HG03135 (cell line): ENCODE results near the gene ACTR2.

Experiments used
- ATAC-seq: cut with Tn5 transposase; IDR thresholded peaks from one replicate; pipeline ENCODE4 v1.9.1; 2021; ENCODE audit warnings: mild to moderate bottlenecking, moderate library complexity; ENCODE audit not compliant: unreplicated experiment

The ACTR2 gene

DNA sequence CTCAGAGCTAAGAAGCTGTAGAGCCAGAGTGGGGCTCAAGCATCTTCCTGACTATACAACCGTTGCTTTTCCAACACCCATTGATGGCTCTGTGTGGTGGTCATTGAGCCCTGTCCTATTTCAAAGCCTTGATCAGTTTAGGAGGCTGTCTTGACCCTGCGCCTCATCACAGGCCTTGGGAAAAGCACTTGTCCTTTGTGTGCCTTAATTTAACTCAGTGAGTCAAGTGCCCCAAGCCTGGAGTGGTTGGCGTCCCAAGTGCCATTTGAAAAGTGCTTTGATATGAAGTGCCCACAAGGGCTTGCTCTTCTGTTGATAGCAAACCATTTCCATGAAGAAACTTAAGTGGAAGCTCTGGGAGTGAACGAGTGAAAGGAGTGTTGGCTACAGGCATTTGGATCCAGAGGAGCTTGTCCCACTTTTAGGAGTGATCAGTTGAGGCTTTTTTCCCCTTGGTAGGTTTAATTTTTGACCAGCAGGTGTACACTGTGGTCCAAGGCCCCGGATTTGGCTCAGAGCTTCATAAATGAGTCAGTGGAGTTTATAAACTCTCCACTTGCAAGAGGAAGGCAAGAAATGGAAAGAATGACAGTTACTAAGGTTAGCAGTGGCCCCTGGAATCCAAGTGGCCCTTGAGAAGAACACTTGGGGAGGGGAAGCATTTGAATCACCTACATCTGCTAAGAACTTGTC lies 50.3 kb downstream of the ACTR2 start:
- ATAC-seq, result no peak

- no peak for ATAC-seq
These were observed 50.9 kb downstream of the ACTR2 start for GRCh38 chr2:65278531-65278981.

GRCh38 chr2:65279756-65280155 lies 52.1 kb downstream of the ACTR2 start:
- no peak for ATAC-seq

GRCh38 chr2:65281627-65282351 lies 54.2 kb downstream of the ACTR2 start:
- ATAC-seq, result no peak

DNA sequence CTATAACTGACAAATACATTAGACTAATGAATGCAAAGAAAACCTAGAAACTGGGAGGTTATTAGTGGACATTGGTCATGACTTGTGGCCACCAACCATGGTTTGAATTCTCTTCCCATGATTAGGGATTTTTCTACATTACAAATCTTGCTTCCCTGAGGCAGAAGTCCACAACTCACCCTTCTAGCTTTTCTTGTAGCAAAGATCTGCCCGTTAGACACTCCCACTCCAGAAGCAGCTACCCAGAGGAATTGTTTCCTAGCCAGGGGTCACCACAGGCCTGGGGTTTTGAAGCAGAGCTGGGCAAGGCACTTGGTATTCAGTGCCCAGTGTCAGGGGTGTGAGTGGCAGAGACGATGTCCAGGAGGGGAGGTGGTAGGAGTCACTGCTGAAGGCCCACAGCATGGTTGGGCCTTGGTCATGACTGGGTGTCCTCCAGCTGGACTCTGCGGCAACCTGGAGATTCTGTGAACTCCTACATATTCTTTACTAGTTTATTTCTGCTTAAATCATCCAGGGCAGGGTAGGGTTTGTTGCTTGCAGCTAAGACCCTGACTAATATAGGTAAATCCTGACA lies 54.9 kb downstream of the ACTR2 start:
- ATAC-seq, result no peak

DNA sequence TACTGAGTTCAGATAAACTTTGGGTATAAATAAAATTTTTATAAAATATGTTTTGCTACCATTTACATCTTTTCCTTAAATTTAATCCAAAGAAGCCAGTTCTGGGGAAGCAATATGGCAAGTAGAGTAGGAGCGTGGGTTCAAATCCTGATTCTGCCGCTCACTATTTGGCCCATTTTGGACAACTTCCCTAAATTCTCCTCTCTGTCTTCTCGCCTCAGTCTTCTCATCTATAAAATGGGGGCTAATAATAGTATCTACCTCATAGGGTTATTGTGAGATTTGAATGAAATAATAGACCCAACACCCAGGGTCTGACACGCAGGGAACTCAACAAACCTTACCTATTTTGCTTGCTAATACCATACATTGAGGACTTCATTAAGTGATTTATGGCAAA lies 59.7 kb downstream of the ACTR2 start:
- no peak for ATAC-seq

- no peak for ATAC-seq
These were observed 63.8 kb downstream of the ACTR2 start for GRCh38 chr2:65291216-65292105.

DNA sequence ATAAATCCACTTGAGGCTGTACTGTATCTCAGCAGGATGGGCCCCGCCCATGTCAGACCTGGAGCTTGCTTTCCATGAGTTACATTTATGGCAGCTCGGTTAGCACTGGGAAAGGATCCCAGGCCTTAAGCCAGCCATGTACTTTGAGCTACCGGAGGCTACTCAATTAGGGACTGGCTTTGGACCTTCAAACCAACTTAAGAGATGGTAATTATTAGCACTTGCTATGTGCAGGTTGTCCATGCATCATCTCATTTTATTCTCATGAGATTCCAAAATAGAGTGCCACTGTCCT lies 64.4 kb downstream of the ACTR2 start:
- ATAC-seq, result no peak

DNA sequence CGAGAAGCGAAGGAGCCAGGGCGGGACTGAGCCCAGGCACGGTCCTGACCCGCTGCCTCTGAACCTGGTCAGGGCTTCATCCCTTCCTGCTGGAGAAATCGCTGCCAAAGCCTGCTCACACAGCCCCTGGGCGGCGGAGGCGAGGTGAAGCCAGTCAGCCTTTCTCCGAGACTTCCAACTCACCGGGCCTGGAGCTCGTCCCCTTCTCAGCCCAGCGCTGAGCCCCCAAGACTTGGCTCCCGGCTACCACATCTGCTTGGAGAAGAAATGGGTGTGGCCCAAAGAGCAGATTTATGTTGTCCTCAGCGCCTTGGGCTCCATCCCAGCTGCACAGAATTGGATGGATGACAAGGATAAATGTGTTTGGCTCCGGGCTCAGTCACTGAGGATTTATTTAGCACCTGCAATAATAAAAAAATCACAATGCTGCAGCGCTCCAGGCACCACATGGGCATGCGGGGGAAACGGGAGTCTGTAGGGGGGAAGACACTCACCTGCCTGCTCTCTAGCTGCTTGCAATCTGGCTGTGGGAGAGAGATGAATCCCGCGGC lies 64.9 kb downstream of the ACTR2 start:
- ATAC-seq, result no peak

- ATAC-seq, result no peak
These were observed 65.7 kb downstream of the ACTR2 start for GRCh38 chr2:65293376-65293775.

DNA sequence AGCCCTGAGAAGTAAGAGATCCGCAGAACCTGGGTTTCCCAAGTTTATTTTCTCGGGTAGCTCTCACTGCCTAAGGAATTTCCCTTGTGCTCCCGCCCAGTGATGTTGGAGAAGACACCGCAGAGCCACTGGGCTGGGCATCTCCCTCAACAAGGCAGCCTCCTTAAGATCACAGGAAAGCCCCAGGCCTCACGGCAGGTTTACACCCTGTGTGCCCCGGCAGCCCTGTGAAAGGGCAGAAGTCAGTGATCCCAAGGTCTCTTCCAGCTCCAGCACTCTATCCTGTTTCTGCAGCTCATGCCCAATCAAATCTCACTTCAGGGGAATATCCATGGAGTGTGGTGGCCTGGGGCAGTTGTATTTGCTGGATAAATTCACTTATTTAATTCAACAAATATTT lies 66.5 kb downstream of the ACTR2 start:
- ATAC-seq, result no peak

DNA sequence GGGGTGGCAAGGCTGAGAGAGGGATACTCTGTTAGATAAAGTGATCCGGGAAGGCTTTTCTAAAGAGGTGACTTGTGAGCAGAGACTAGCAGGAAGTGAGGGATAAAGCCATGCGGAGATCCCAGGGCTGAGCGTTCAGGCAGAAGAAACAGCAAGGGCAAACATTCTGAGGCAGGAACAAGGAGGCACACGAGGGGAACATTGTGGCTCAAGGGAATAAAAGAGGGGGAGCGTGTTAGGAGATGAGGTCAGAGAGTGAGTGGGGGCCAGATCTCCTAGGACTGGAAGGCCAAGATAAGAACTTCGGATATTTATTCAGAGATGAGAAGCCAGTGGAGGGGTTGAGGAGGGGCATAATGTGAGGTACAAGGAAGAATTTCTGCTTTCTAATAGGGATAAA lies 67.1 kb downstream of the ACTR2 start:
- no peak for ATAC-seq

DNA sequence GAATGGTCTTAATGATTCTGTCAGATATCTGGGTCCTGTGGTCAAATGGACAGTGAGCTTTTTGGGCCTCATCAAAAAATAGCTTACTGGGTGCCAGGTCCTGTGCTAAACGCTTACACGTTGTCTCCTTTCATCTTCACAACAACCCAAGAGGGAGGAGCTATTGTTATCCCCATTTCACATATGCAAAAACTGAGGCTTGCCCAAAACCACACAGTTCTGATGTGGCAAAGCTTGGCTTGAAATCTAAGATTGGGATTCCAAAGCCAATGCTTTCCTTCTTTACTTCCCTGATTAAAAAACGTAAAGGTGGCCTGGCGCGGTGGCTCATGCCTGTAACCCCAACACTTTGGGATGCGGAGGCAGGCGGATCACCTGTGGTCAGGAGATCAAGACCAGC lies 69.3 kb downstream of the ACTR2 start:
- no peak for ATAC-seq

DNA sequence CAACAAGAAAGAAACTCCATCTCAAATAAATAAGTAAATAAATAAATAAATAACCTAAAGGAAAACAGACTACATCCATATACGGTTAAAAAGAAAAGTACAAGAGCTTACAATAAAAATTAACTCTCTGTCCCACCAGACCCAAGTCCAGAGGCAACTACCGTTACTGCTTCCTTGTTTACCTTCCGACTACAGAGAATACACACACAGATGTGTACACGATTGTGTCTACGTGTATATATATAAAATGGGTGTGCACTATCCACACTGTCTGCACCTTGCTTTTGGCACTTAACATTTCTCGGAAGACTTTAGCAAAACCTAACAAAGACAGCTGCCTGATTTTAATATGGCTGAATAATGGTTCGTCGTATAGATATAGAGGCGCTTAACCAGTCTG lies 69.9 kb downstream of the ACTR2 start:
- ATAC-seq, result no peak

- ATAC-seq, result no peak
These were observed 70.5 kb downstream of the ACTR2 start for GRCh38 chr2:65298089-65298488.

DNA sequence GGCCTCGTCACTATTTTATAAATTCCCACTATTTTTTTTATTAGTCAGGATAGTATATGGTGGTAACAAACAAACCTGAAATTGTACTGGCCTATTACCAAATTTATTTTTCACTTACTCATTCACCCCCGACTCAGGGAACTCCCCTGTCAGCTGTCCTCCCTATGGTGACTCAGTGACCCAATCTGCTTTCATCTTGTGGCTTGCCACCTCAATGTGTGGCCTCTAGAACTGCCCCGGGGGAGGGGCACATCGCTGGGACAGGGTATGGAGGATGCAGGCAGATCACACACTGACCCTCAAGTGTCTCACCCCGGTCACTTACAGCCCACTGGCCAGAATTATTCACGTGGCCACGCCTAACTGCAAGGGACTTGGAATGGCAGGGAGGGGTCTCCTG lies 71.6 kb downstream of the ACTR2 start:
- no peak for ATAC-seq

- no peak for ATAC-seq
These were observed 72.6 kb downstream of the ACTR2 start for GRCh38 chr2:65300134-65300760.

GRCh38 chr2:65300761-65301711 lies 73.4 kb downstream of the ACTR2 start:
- peak; percentile 92 for ATAC-seq

DNA sequence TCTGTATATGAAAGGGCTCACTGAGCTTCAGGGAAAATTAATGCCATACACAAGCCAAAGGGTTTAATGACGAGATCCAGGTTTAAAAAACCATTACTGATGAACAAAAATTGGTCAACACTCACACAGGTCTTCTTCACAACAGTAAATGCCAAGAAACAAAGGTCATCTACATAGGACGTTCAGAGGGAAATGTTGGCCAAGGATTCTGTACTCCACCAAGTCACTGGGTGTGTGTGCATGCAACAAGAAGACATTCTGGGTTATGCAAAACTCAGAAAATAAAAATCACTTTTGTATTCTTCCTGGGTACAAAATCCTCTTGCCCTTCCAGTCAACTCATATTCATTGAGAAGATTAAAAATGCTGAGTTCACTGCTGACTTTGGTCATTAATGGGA lies 78.3 kb downstream of the ACTR2 start:
- ATAC-seq, result no peak

GRCh38 chr2:65309699-65310098 lies 82.1 kb downstream of the ACTR2 start:
- no peak for ATAC-seq
